Osteoblast (primary cell): ENCODE results near the gene RNF44. TPM values are rescaled to one million over a fixed set of nuclear protein-coding genes. Genes with fewer than 3 reads are reported as not detected.
"Not testable (repeated sequence)": the region's sequence is repeated elsewhere in the genome, so short reads cannot be mapped to it uniquely, and the experiment has no call there.

ENCODE experiments used
- DNase-seq: peaks from one replicate; pipeline ENCODE4 v3.0.0; 2011; ENCODE audit warnings: low spot score, mixed read lengths; ENCODE audit not compliant: insufficient read length; ENCODE audit errors: missing footprints
- H2AFZ ChIP-seq: 2 replicates; pipeline ENCODE4 v1.6.0; 2011; ENCODE audit warnings: mild to moderate bottlenecking, low read length
- H3K27ac ChIP-seq: 2 replicates; pipeline ENCODE4 v1.5.1; 2011; ENCODE audit warnings: mild to moderate bottlenecking, low read depth, low read length, moderate library complexity
- H3K27me3 ChIP-seq: 2 replicates; pipeline ENCODE4 v1.6.0; 2012; ENCODE audit warnings: mild to moderate bottlenecking, control low read depth, inconsistent platforms, low read length, moderate library complexity; ENCODE audit not compliant: insufficient read depth
- H3K36me3 ChIP-seq: 2 replicates; pipeline ENCODE4 v1.5.1; 2011; ENCODE audit warnings: mild to moderate bottlenecking, low read length, control low read depth, moderate library complexity; ENCODE audit not compliant: insufficient read depth
- H3K4me1 ChIP-seq: 2 replicates; pipeline ENCODE4 v1.5.1; 2011; ENCODE audit warnings: mild to moderate bottlenecking, low read length, control low read depth, moderate library complexity; ENCODE audit not compliant: insufficient read depth
- H3K4me2 ChIP-seq: 2 replicates; pipeline ENCODE4 v1.6.0; 2011; ENCODE audit warnings: mild to moderate bottlenecking, low read length; ENCODE audit not compliant: insufficient read depth
- H3K4me3 ChIP-seq: fragments of 200-600 bp; sonication (generic); 3 replicates; pipeline ENCODE4 v1.5.1; 2012; ENCODE audit warnings: mild to moderate bottlenecking, low read length, inconsistent platforms; ENCODE audit not compliant: insufficient read depth
- H3K79me2 ChIP-seq: 2 replicates; pipeline ENCODE4 v1.6.0; 2012; ENCODE audit warnings: mild to moderate bottlenecking, low read length, control low read depth, inconsistent platforms; ENCODE audit not compliant: insufficient read depth
- H3K9me3 ChIP-seq: 2 replicates; pipeline ENCODE4 v1.5.1; 2011; ENCODE audit warnings: low read depth, low read length, control low read depth
- H4K20me1 ChIP-seq: 2 replicates; pipeline ENCODE4 v1.6.0; 2012; ENCODE audit warnings: mild to moderate bottlenecking, low read length, control low read depth; ENCODE audit not compliant: insufficient read depth
- CTCF ChIP-seq: IDR thresholded peaks from 2 replicates; pipeline ENCODE4 v1.5.1; 2011; ENCODE audit warnings: mild to moderate bottlenecking, low read depth, low read length, moderate library complexity; ENCODE audit errors: extremely low read depth
- total RNA-seq: library from RNA; depleted of rRNA; stranded (reverse); fragments of >200 nt; gene quantifications from 2 replicates; pipeline ENCODE4 v1.2.3, GENCODE V29; 2012

RNF44 gene
- total RNA-seq, 1 donor: 5.4 TPM

- peaks cover 8% of the 10 kb centered on the region for H4K20me1 ChIP-seq
- no peaks in the 10 kb centered on the region for H3K27me3 ChIP-seq
- no peak overlapping the region for H3K4me2 ChIP-seq
- no peak overlapping the region for H3K27ac ChIP-seq
- TF ChIP-seq CTCF: no peak
- H3K9me3 ChIP-seq: no peaks in the 10 kb centered on the region
- no peak overlapping the region for H2AFZ ChIP-seq
- no peak overlapping the region for H3K4me3 ChIP-seq
- H3K79me2 ChIP-seq: peaks cover 40% of the 10 kb centered on the region
- H3K4me1 ChIP-seq: peaks cover 13% of the 10 kb centered on the region
- no peak for DNase-seq
- H3K36me3 ChIP-seq: peaks cover 74% of the 10 kb centered on the region
These were observed 46.9 kb downstream of the RNF44 start for GRCh38 chr5:176490301-176490700.

- H3K27me3 ChIP-seq: no peaks in the 10 kb centered on the region
- H3K36me3 ChIP-seq: peaks cover 69% of the 10 kb centered on the region
- no peak overlapping the region for H3K27ac ChIP-seq
- no peak overlapping the region for H3K4me2 ChIP-seq
- no peak overlapping the region for H2AFZ ChIP-seq
- H3K79me2 ChIP-seq: peaks cover 49% of the 10 kb centered on the region
- no peak overlapping the region for H3K4me3 ChIP-seq
- peaks cover 13% of the 10 kb centered on the region for H3K4me1 ChIP-seq
- no peaks in the 10 kb centered on the region for H3K9me3 ChIP-seq
- no peak for DNase-seq
- peaks cover 8% of the 10 kb centered on the region for H4K20me1 ChIP-seq
- no peak for TF ChIP-seq CTCF
These were observed 48.1 kb downstream of the RNF44 start for GRCh38 chr5:176489077-176489476.

GRCh38 chr5:176487160-176487559, 50.0 kb downstream of the RNF44 start:
- H3K27me3 ChIP-seq, H3K4me3 ChIP-seq, DNase-seq, H2AFZ ChIP-seq, H3K9me3 ChIP-seq, H3K4me2 ChIP-seq, H3K27ac ChIP-seq, H4K20me1 ChIP-seq: not testable (repeated sequence)
- Histone ChIP-seq H3K79me2 (peaks cover 57% of the 10 kb centered on the region), H3K4me1 (peaks cover 13% of the 10 kb centered on the region), H3K36me3 (peaks cover 61% of the 10 kb centered on the region)

GRCh38 chr5:176486189-176486757, 50.9 kb downstream of the RNF44 start:
- Histone ChIP-seq H3K27me3 (no peaks in the 10 kb centered on the region), H2AFZ (no peak overlapping the region), H3K27ac (no peak overlapping the region), H3K9me3 (no peaks in the 10 kb centered on the region), H3K4me3 (no peak overlapping the region), H4K20me1 (peaks cover 4% of the 10 kb centered on the region), H3K4me1 (peaks cover 10% of the 10 kb centered on the region), H3K79me2 (peaks cover 57% of the 10 kb centered on the region), H3K36me3 (peaks cover 58% of the 10 kb centered on the region), H3K4me2 (no peak overlapping the region)
- no peak for DNase-seq
- TF ChIP-seq CTCF: no peak
